Hepatocyte (in vitro differentiated cells): Measurements from ENCODE around the gene PRSS53.

Source experiments
- EZH2phosphoT487 ChIP-seq: fragments of 200-600 bp; sonication (generic); IDR thresholded peaks from one replicate; pipeline ENCODE4 v1.6.1; 2018; ENCODE audit warnings: antibody characterized with exemption, mild to moderate bottlenecking, low read depth, moderate library complexity; ENCODE audit not compliant: unreplicated experiment, severe bottlenecking
- TF ChIP-seq, protein P1 (sequence below): fragments of 200-600 bp; sonication (generic); IDR thresholded peaks from 2 replicates; pipeline ENCODE4 v1.5.1; 2016; ENCODE audit warnings: antibody characterized with exemption, mild to moderate bottlenecking; ENCODE audit not compliant: poor library complexity

DNA sequence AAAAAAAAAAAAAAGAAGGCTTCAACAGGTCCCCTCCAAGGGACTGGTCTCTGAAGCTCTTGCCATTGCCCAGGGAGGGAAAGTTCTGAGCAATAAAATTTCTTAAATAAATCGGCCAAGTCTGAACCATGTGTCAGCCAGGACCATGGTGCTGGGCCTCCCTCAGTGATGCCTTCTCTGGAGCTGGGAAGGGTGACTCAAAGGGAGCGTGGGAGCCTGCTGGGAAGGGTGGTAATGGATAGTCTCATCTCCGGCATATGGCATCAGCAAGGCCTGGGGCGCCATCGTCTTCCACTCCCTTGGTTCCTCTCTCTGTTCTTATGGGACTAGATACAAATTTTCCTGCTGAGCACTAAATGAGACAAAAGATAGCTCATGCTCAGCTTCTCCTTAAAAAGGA is 3.6 kb upstream of the PRSS53 start:
- TF ChIP-seq, protein P1, sequence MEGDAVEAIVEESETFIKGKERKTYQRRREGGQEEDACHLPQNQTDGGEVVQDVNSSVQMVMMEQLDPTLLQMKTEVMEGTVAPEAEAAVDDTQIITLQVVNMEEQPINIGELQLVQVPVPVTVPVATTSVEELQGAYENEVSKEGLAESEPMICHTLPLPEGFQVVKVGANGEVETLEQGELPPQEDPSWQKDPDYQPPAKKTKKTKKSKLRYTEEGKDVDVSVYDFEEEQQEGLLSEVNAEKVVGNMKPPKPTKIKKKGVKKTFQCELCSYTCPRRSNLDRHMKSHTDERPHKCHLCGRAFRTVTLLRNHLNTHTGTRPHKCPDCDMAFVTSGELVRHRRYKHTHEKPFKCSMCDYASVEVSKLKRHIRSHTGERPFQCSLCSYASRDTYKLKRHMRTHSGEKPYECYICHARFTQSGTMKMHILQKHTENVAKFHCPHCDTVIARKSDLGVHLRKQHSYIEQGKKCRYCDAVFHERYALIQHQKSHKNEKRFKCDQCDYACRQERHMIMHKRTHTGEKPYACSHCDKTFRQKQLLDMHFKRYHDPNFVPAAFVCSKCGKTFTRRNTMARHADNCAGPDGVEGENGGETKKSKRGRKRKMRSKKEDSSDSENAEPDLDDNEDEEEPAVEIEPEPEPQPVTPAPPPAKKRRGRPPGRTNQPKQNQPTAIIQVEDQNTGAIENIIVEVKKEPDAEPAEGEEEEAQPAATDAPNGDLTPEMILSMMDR, result no peak
- no peak for TF ChIP-seq EZH2phosphoT487
